ENCODE measurements around the gene NDUFA8.

DNA sequence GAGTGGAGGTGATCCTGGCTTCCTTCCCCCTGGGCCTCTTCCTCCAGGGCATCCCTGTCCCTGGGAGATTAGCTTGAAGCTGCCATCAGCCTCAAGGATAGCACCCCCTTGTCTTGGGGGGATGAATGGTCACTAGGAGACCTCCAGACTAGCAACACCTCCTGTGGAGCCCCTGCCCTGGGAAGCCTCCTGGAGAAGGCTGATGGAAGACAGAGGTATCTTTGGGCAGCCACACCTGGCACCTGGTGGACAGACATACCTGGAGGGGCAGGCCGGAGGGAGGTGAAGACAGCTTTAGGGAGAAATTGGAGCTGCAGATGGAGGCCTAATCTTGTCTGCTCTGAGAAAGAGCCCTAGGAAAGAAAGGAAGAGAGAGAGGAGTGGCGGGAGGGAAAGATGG lies 57.4 kb downstream of the NDUFA8 start:
- TF ChIP-seq, protein P1, sequence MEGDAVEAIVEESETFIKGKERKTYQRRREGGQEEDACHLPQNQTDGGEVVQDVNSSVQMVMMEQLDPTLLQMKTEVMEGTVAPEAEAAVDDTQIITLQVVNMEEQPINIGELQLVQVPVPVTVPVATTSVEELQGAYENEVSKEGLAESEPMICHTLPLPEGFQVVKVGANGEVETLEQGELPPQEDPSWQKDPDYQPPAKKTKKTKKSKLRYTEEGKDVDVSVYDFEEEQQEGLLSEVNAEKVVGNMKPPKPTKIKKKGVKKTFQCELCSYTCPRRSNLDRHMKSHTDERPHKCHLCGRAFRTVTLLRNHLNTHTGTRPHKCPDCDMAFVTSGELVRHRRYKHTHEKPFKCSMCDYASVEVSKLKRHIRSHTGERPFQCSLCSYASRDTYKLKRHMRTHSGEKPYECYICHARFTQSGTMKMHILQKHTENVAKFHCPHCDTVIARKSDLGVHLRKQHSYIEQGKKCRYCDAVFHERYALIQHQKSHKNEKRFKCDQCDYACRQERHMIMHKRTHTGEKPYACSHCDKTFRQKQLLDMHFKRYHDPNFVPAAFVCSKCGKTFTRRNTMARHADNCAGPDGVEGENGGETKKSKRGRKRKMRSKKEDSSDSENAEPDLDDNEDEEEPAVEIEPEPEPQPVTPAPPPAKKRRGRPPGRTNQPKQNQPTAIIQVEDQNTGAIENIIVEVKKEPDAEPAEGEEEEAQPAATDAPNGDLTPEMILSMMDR (IDR thresholded peaks at IDR 0.05) = no peak
- TF ChIP-seq POLR2A (IDR thresholded peaks at IDR 0.05) = no peak
- no peak for TF ChIP-seq POLR2AphosphoS5 (IDR thresholded peaks at IDR 0.05)
